Osteocyte (in vitro differentiated cells): ENCODE data around the gene WWP2. TPM values are rescaled to one million over a fixed set of nuclear protein-coding genes. Genes with fewer than 3 reads are reported as not detected.

ENCODE experiments used
- DNase-seq: peaks from one replicate; pipeline ENCODE4 v3.0.0; 2021; ENCODE audit warnings: mixed read lengths; ENCODE audit not compliant: unreplicated experiment; ENCODE audit errors: extremely low spot score
- H3K27ac Mint-ChIP-seq: one replicate; pipeline ENCODE4 v1.8.0; 2021; ENCODE audit warnings: mild to moderate bottlenecking, mixed read lengths; ENCODE audit not compliant: unreplicated experiment
- H3K27me3 Mint-ChIP-seq: one replicate; pipeline ENCODE4 v1.8.0; 2021; ENCODE audit warnings: mixed read lengths; ENCODE audit not compliant: unreplicated experiment
- H3K36me3 Mint-ChIP-seq: one replicate; pipeline ENCODE4 v1.8.0; 2021; ENCODE audit warnings: mixed read lengths; ENCODE audit not compliant: unreplicated experiment
- H3K4me1 Mint-ChIP-seq: one replicate; pipeline ENCODE4 v1.8.0; 2021; ENCODE audit warnings: mixed read lengths; ENCODE audit not compliant: unreplicated experiment
- H3K4me3 Mint-ChIP-seq: one replicate; pipeline ENCODE4 v1.8.0; 2021; ENCODE audit warnings: mild to moderate bottlenecking, moderate library complexity, mixed read lengths; ENCODE audit not compliant: unreplicated experiment
- H3K9me3 Mint-ChIP-seq: one replicate; pipeline ENCODE4 v1.8.0; 2021; ENCODE audit warnings: mixed read lengths; ENCODE audit not compliant: unreplicated experiment
- total RNA-seq: library from RNA; stranded (reverse); gene quantifications from 2 replicates; pipeline ENCODE4 v1.2.1, GENCODE V29; 2021
- TF ChIP-seq, protein P1 (sequence below): fragments of 200-600 bp; sonication (generic); IDR thresholded peaks from 2 replicates; pipeline ENCODE4 v1.5.0; 2021; ENCODE audit warnings: antibody characterized with exemption, mild to moderate bottlenecking, moderate library complexity

The WWP2 gene
- total RNA-seq, 1 donor from 2014 or later, result 36.2 TPM

DNA sequence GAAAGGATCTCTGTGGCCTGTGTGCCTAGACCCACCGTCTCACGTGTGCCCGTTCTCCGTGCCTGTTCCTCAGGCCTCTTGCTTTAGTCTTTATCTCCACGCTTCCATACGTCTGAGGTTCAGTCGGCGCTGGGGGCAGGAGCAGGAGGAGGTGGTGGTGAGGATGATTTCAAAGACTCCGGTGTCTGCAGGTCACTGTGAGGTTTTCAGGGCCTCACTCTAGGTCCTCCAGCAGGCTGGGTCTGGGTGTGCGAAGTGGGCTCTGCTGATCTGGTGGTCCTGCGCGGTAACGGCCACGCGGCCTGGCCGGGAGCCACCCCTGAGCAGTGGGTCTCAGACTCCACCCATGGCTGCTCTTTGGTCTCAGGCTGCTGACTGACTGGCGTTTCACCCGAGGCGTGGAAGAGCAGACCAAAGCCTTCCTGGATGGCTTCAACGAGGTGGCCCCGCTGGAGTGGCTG is 174.6 kb downstream of the WWP2 start:
- Mint-ChIP-seq H3K27ac (no peak overlapping the region), H3K9me3 (no peaks in the 10 kb centered on the region), H3K27me3 (no peaks in the 10 kb centered on the region), H3K4me3 (no peak overlapping the region), H3K4me1 (no peaks in the 10 kb centered on the region), H3K36me3 (peaks cover 37% of the 10 kb centered on the region)
- TF ChIP-seq, protein P1, sequence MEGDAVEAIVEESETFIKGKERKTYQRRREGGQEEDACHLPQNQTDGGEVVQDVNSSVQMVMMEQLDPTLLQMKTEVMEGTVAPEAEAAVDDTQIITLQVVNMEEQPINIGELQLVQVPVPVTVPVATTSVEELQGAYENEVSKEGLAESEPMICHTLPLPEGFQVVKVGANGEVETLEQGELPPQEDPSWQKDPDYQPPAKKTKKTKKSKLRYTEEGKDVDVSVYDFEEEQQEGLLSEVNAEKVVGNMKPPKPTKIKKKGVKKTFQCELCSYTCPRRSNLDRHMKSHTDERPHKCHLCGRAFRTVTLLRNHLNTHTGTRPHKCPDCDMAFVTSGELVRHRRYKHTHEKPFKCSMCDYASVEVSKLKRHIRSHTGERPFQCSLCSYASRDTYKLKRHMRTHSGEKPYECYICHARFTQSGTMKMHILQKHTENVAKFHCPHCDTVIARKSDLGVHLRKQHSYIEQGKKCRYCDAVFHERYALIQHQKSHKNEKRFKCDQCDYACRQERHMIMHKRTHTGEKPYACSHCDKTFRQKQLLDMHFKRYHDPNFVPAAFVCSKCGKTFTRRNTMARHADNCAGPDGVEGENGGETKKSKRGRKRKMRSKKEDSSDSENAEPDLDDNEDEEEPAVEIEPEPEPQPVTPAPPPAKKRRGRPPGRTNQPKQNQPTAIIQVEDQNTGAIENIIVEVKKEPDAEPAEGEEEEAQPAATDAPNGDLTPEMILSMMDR, result no peak
- no peak for DNase-seq

- no peak for DNase-seq
- H3K4me3 Mint-ChIP-seq, result no peak overlapping the region
- H3K4me1 Mint-ChIP-seq, result no peaks in the 10 kb centered on the region
- no peak overlapping the region for H3K27ac Mint-ChIP-seq
- peaks cover 31% of the 10 kb centered on the region for H3K36me3 Mint-ChIP-seq
- no peaks in the 10 kb centered on the region for H3K27me3 Mint-ChIP-seq
- no peaks in the 10 kb centered on the region for H3K9me3 Mint-ChIP-seq
- TF ChIP-seq, protein P1, result peak; percentile 41
Measured at GRCh38 chr16:69937465-69937951, 175.4 kb downstream of the WWP2 start.

GRCh38 chr16:69938981-69939820 is 177.1 kb downstream of the WWP2 start:
- peaks cover 25% of the 10 kb centered on the region for H3K36me3 Mint-ChIP-seq
- DNase-seq, result no peak
- H3K27ac Mint-ChIP-seq, result no peak overlapping the region
- H3K27me3 Mint-ChIP-seq, result no peaks in the 10 kb centered on the region
- TF ChIP-seq, protein P1, result no peak
- no peaks in the 10 kb centered on the region for H3K9me3 Mint-ChIP-seq
- H3K4me3 Mint-ChIP-seq, result no peak overlapping the region
- H3K4me1 Mint-ChIP-seq, result peaks cover 8% of the 10 kb centered on the region

GRCh38 chr16:69939821-69940585 is 177.9 kb downstream of the WWP2 start:
- no peak overlapping the region for H3K27ac Mint-ChIP-seq
- H3K9me3 Mint-ChIP-seq, result no peaks in the 10 kb centered on the region
- H3K27me3 Mint-ChIP-seq, result no peaks in the 10 kb centered on the region
- no peak overlapping the region for H3K4me3 Mint-ChIP-seq
- H3K4me1 Mint-ChIP-seq, result peaks cover 8% of the 10 kb centered on the region
- H3K36me3 Mint-ChIP-seq, result peaks cover 24% of the 10 kb centered on the region
- TF ChIP-seq, protein P1, result no peak
- no peak for DNase-seq

- peaks cover 21% of the 10 kb centered on the region for H3K36me3 Mint-ChIP-seq
- H3K4me3 Mint-ChIP-seq, result no peak overlapping the region
- H3K27ac Mint-ChIP-seq, result no peak overlapping the region
- no peak for DNase-seq
- no peaks in the 10 kb centered on the region for H3K9me3 Mint-ChIP-seq
- H3K27me3 Mint-ChIP-seq, result no peaks in the 10 kb centered on the region
- TF ChIP-seq, protein P1, result no peak
- H3K4me1 Mint-ChIP-seq, result peaks cover 8% of the 10 kb centered on the region
Measured at GRCh38 chr16:69940676-69941075, 178.5 kb downstream of the WWP2 start.
